GM12878 (cell line): ENCODE results near the gene KIF26A. TPM values are rescaled to one million over a fixed set of nuclear protein-coding genes. Genes with fewer than 3 reads are reported as not detected.

Experiments used
- ATAC-seq: fragments of 200-7000 bp; cut with Tn5 transposase; 3 replicates; pipeline ENCODE4 v1.9.1; 2020; ENCODE audit warnings: mild to moderate bottlenecking, moderate library complexity
- BruUV-seq: library from RNA; stranded (reverse); fragments of 400-500 nt; replicated peaks from 2 replicates; lab custom pipeline; 2021; lab: Mats Ljungman, UMichigan
- CTCF ChIA-PET: fragments of 300-600 bp; sonication (Branson Sonifier 250); formaldehyde crosslinking; extraction: SDS; loops from one replicate; lab custom pipeline; 2021; ENCODE audit warnings: inconsistent platforms; lab: Yijun Ruan, JAX
- POLR2A ChIA-PET: fragments of 350-600 bp; formaldehyde crosslinking; extraction: SDS; loops from one replicate; lab custom pipeline; 2021; ENCODE audit warnings: inconsistent platforms; lab: Charles Lee
- RAD21 ChIA-PET: fragments of 300-600 bp; sonication (Branson Sonifier 250); formaldehyde crosslinking; loops from one replicate; lab custom pipeline; 2023; ENCODE audit warnings: antibody characterized with exemption; ENCODE audit not compliant: unreplicated experiment; lab: Charles Lee
- SMC1A ChIA-PET: fragments of 300-600 bp; sonication (Branson Sonifier 250); formaldehyde crosslinking; loops from one replicate; lab custom pipeline; 2023; ENCODE audit not compliant: unreplicated experiment, uncharacterized antibody; lab: Charles Lee
- DNase-seq: peaks from one replicate; pipeline ENCODE4 v3.0.0-alpha.2; 2011; ENCODE audit warnings: low read depth, low spot score
- FAIRE-seq: peaks from 3 replicates; lab custom pipeline; 2011; peaks lifted over from hg19 to GRCh38; lab: Jason Lieb, UNC
- H2AFZ ChIP-seq: 2 replicates; pipeline ENCODE4 v1.6.0; 2011; ENCODE audit warnings: low read depth, low read length, control low read depth; ENCODE audit not compliant: control insufficient read depth
- H3K27ac ChIP-seq: 2 replicates; pipeline ENCODE4 v1.5.1; 2011; ENCODE audit warnings: control low read depth; ENCODE audit not compliant: control insufficient read depth, insufficient read depth
- H3K27me3 ChIP-seq, 2 experiments: replicated peaks in 1 of 2; 2 replicates each; pipeline versions ENCODE4 v1.6.0 to v1.6.1; 2011; ENCODE audit warnings: low read length in 1 of 2; ENCODE audit not compliant: control insufficient read depth in 2 of 2, insufficient read depth in 2 of 2
- H3K36me3 ChIP-seq, 2 experiments: 2 replicates each; pipeline ENCODE4 v1.5.1; 2011; ENCODE audit warnings: low read length in 1 of 2; ENCODE audit not compliant: control insufficient read depth in 2 of 2, insufficient read depth in 2 of 2
- H3K4me1 ChIP-seq: 2 replicates; pipeline ENCODE4 v1.6.1; 2011; ENCODE audit warnings: mild to moderate bottlenecking, low read length, moderate library complexity, mixed read lengths; ENCODE audit not compliant: control insufficient read depth, insufficient read depth
- H3K4me2 ChIP-seq: 2 replicates; pipeline ENCODE4 v1.6.0; 2011; ENCODE audit warnings: control low read depth; ENCODE audit not compliant: control insufficient read depth, insufficient read depth
- H3K4me3 ChIP-seq: fragments of 200-600 bp; sonication (generic); 2 replicates; pipeline ENCODE4 v1.5.1; 2016
- H3K79me2 ChIP-seq: 2 replicates; pipeline ENCODE4 v1.6.0; 2011; ENCODE audit warnings: low read length; ENCODE audit not compliant: control insufficient read depth, insufficient read depth
- H3K9ac ChIP-seq: 2 replicates; pipeline ENCODE4 v1.8.0; 2011; ENCODE audit warnings: low read length, control low read depth, mixed read lengths; ENCODE audit not compliant: control insufficient read depth, insufficient read depth
- H3K9me3 ChIP-seq: replicated peaks from 3 replicates; pipeline ENCODE4 v1.5.1; 2011; ENCODE audit warnings: mild to moderate bottlenecking, low read length; ENCODE audit not compliant: control insufficient read depth, insufficient read depth
- H4K20me1 ChIP-seq: 2 replicates; pipeline ENCODE4 v1.6.0; 2011; ENCODE audit not compliant: control insufficient read depth, insufficient read depth
- CHD4 ChIP-seq: fragments of 200-600 bp; sonication (generic); IDR thresholded peaks from 2 replicates; pipeline ENCODE4 v1.6.1; 2016; ENCODE audit warnings: mild to moderate bottlenecking
- DPF2 ChIP-seq: fragments of 450-650 bp; IDR thresholded peaks from 2 replicates; pipeline ENCODE4 v1.6.1; 2017; ENCODE audit warnings: mild to moderate bottlenecking
- EGR1 ChIP-seq, 2 experiments: IDR thresholded peaks; 1 replicate in 1 of 2; 2 replicates in 1 of 2; pipeline ENCODE4 v1.6.1; 2011 to 2012; ENCODE audit warnings: low read depth in 2 of 2, low read length in 2 of 2, borderline replicate concordance in 1 of 2, mild to moderate bottlenecking in 1 of 2, moderate library complexity in 1 of 2
- FOS ChIP-seq: IDR thresholded peaks from 3 replicates; pipeline ENCODE4 v1.6.1; 2011; ENCODE audit warnings: borderline replicate concordance; ENCODE audit not compliant: insufficient read length; ENCODE audit errors: extremely low read depth
- FOXK2 ChIP-seq: fragments of 450-650 bp; IDR thresholded peaks from 2 replicates; pipeline ENCODE4 v1.6.1; 2017; ENCODE audit warnings: mild to moderate bottlenecking, moderate library complexity
- IKZF2 ChIP-seq, 2 experiments: fragments of 450-650 bp; IDR thresholded peaks; 2 replicates each; pipeline ENCODE4 v1.6.1; 2017; ENCODE audit warnings: mild to moderate bottlenecking in 2 of 2, moderate library complexity in 2 of 2
- LARP7 ChIP-seq: fragments of 450-650 bp; IDR thresholded peaks from 2 replicates; pipeline ENCODE4 v1.6.1; 2017; ENCODE audit warnings: mild to moderate bottlenecking
- PAX8 ChIP-seq: fragments of 450-650 bp; IDR thresholded peaks from 2 replicates; pipeline ENCODE4 v1.6.1; 2017; ENCODE audit warnings: mild to moderate bottlenecking, moderate library complexity
- RB1 ChIP-seq: fragments of 450-650 bp; formaldehyde crosslinking; IDR thresholded peaks from 2 replicates; pipeline ENCODE4 v1.6.1; 2017; ENCODE audit warnings: mild to moderate bottlenecking, borderline replicate concordance
- RFX5 ChIP-seq: IDR thresholded peaks from 2 replicates; pipeline ENCODE4 v1.6.1; 2011; ENCODE audit warnings: low read depth, low read length, improper control_type of control experiment
- TAF1 ChIP-seq: IDR thresholded peaks from 2 replicates; pipeline ENCODE4 v1.6.1; 2011; ENCODE audit warnings: mild to moderate bottlenecking, low read depth, low read length, borderline replicate concordance
- TCF7 ChIP-seq: IDR thresholded peaks from 2 replicates; pipeline ENCODE4 v1.6.1; 2014; ENCODE audit warnings: antibody characterized with exemption, borderline replicate concordance
- ZZZ3 ChIP-seq: IDR thresholded peaks from 2 replicates; pipeline ENCODE4 v1.6.1; 2011; ENCODE audit warnings: low read depth; ENCODE audit not compliant: control insufficient read depth, insufficient read length
- WGBS: methylation state at CpG from one replicate; pipeline ENCODE4 v1.1.6; 2016; ENCODE audit warnings: low lambda C conversion rate; ENCODE audit not compliant: insufficient replicate concordance, insufficient coverage; ENCODE audit errors: missing lambda C conversion rate; 5-methylcytosine and 5-hydroxymethylcytosine counted together
- in situ Hi-C: fragments of 300-500 bp; cut with MboI; formaldehyde crosslinking; loops from 9 replicates; pipeline ENCODE4 v1.14.3; 2018; ENCODE audit warnings: mixed read lengths
- intact Hi-C: fragments of 100-400 bp; cut with micrococcal nuclease; formaldehyde crosslinking; loops from one replicate; pipeline ENCODE4 v1.14.2; 2022; ENCODE audit not compliant: unreplicated experiment
- polyA plus RNA-seq, 11 experiments: library from polyadenylated mRNA; depleted of rRNA in 4 of 11; unstranded in 6 of 11; stranded (reverse) in 5 of 11; fragments of >200 nt; fragmentation: Nextera tagmentation in 4 of 11; fragmentation: Illumina TruSeq in 1 of 11; extraction: Ambion mirVana in 4 of 11; extraction: Trizol in 1 of 11; gene quantifications; 1 replicate in 1 of 11; 2 replicates in 10 of 11; pipeline versions ENCODE4 v1.2.1 to v1.2.3, GENCODE V29; 2011 to 2016; ENCODE audit warnings: inconsistent platforms in 2 of 11, missing spikeins in 2 of 11, low read depth in 1 of 11
- total RNA-seq, 4 experiments: library from RNA; depleted of rRNA in 3 of 4; stranded (reverse); fragments of >200 nt in 3 of 4; fragmentation: Illumina TruSeq in 1 of 4; extraction: Trizol in 1 of 4; gene quantifications; 2 replicates each; pipeline versions ENCODE4 v1.2.1 to v1.2.3, GENCODE V29; 2013 to 2021
- TF ChIP-seq, protein P1 (sequence below): IDR thresholded peaks from 2 replicates; pipeline ENCODE4 v1.6.1; 2012; ENCODE audit warnings: mild to moderate bottlenecking, low read depth, low read length

Gene KIF26A
- total and polyA plus RNA-seq, 10 of the 15 experiments (the other 5 are each of a cell fraction or from before 2014, with no cell fraction given): 0.05 TPM; not detected in 9

- no peak overlapping the region for H3K4me3 ChIP-seq
- no peaks in the 10 kb centered on the region for H4K20me1 ChIP-seq
- intact Hi-C loops: no loop called here
- ChIA-PET RAD21 (no interaction called here), SMC1A (no interaction called here), CTCF (no interaction called here), POLR2A (no interaction called here)
- ATAC-seq (no peak), DNase-seq (no peak), FAIRE-seq (no peak)
- no peaks in the 10 kb centered on the region for H3K4me1 ChIP-seq
- H3K27ac ChIP-seq: no peak overlapping the region
- no peak overlapping the region for H3K4me2 ChIP-seq
- H3K9me3 ChIP-seq: no peaks in the 10 kb centered on the region
- H3K36me3 ChIP-seq: no peaks in the 10 kb centered on the region
- H3K27me3 ChIP-seq: 0 out of 4 replicates have a peak, but pooled peaks cover 0 to 1% of the 10 kb centered on the region in 2 experiments
- TF ChIP-seq CHD4 (no peak), TAF1 (no peak), RFX5 (no peak), ZZZ3 (no peak), LARP7 (no peak), PAX8 (no peak), IKZF2 (IDR thresholded peaks at IDR 0.05) (no peak), TCF7 (no peak), FOXK2 (no peak)
- no peaks in the 10 kb centered on the region for H3K79me2 ChIP-seq
- 13% methylated on average over 11 of the region's 16 CpGs for WGBS
- in situ Hi-C loops: no loop called here
- no TSS peak for BruUV-seq
- H2AFZ ChIP-seq: no peak overlapping the region
- H3K9ac ChIP-seq: no peak overlapping the region
Measured at GRCh38 chr14:104102282-104102914, 36.0 kb upstream of the KIF26A start.

- BruUV-seq: no TSS peak
- POLR2A ChIA-PET: no interaction called here
Measured at GRCh38 chr14:104103061-104103445, 35.3 kb upstream of the KIF26A start.

More at GRCh38 chr14:104103061-104103445, 35.3 kb upstream of the KIF26A start:
- no peak overlapping the region for H3K4me2 ChIP-seq
- H3K27ac ChIP-seq: no peak overlapping the region
- H3K4me1 ChIP-seq: no peaks in the 10 kb centered on the region
- no peak for DNase-seq
- ATAC-seq: no peak
- RAD21 ChIA-PET: no interaction called here
- no peaks in the 10 kb centered on the region for H3K9me3 ChIP-seq
- H2AFZ ChIP-seq: no peak overlapping the region
- no peaks in the 10 kb centered on the region for H3K79me2 ChIP-seq
- no peaks in the 10 kb centered on the region for H3K36me3 ChIP-seq
- 0 out of 4 replicates have a peak, but pooled peaks cover 0 to 1% of the 10 kb centered on the region in 2 experiments for H3K27me3 ChIP-seq
- WGBS: 40% methylated on average over 17 of the region's 26 CpGs
- SMC1A ChIA-PET: no interaction called here
- H3K4me3 ChIP-seq: no peak overlapping the region
- CTCF ChIA-PET: no interaction called here
- intact Hi-C loops: no loop called here
- no peaks in the 10 kb centered on the region for H4K20me1 ChIP-seq
- no peak overlapping the region for H3K9ac ChIP-seq
- TF ChIP-seq DPF2 (no peak), RB1 (no peak), FOS (no peak), EGR1 (IDR thresholded peaks at IDR 0.05; ENCODE audit: borderline replicate concordance in 1 of 2, low read depth in 2 of 2, low read length in 2 of 2) (no peak)
- TF ChIP-seq, protein P1, sequence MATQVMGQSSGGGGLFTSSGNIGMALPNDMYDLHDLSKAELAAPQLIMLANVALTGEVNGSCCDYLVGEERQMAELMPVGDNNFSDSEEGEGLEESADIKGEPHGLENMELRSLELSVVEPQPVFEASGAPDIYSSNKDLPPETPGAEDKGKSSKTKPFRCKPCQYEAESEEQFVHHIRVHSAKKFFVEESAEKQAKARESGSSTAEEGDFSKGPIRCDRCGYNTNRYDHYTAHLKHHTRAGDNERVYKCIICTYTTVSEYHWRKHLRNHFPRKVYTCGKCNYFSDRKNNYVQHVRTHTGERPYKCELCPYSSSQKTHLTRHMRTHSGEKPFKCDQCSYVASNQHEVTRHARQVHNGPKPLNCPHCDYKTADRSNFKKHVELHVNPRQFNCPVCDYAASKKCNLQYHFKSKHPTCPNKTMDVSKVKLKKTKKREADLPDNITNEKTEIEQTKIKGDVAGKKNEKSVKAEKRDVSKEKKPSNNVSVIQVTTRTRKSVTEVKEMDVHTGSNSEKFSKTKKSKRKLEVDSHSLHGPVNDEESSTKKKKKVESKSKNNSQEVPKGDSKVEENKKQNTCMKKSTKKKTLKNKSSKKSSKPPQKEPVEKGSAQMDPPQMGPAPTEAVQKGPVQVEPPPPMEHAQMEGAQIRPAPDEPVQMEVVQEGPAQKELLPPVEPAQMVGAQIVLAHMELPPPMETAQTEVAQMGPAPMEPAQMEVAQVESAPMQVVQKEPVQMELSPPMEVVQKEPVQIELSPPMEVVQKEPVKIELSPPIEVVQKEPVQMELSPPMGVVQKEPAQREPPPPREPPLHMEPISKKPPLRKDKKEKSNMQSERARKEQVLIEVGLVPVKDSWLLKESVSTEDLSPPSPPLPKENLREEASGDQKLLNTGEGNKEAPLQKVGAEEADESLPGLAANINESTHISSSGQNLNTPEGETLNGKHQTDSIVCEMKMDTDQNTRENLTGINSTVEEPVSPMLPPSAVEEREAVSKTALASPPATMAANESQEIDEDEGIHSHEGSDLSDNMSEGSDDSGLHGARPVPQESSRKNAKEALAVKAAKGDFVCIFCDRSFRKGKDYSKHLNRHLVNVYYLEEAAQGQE: no peak
- TF ChIP-seq, all 136 proteins: peak for 0
- FAIRE-seq: no peak
- in situ Hi-C loops: no loop called here
